ENCODE data around the gene DCAF8L2.
"Not testable (repeated sequence)": the region's sequence is repeated elsewhere in the genome, so short reads cannot be mapped to it uniquely, and the experiment has no call there.

Gene DCAF8L2

DNA sequence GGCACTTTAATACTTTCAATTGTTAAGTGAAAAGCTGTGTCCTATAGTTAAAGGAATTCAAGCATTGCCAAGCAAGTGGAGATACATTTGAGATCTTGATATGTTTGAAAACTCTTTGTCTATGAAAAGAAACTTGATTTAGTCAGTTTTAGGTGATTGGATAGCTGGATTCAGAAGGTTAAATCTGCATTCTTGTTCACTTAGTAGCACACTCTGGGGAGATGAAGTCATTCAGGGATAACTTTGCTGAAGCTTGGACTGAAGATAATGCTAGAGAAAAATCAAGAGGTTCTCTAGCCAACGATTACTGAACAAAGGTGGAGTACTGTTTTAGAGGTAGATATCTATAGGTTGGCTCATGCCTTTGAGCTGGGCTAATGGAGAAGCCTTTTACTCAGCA is 90.6 kb downstream of the DCAF8L2 start:
- DNase-seq, result no peak

DNA sequence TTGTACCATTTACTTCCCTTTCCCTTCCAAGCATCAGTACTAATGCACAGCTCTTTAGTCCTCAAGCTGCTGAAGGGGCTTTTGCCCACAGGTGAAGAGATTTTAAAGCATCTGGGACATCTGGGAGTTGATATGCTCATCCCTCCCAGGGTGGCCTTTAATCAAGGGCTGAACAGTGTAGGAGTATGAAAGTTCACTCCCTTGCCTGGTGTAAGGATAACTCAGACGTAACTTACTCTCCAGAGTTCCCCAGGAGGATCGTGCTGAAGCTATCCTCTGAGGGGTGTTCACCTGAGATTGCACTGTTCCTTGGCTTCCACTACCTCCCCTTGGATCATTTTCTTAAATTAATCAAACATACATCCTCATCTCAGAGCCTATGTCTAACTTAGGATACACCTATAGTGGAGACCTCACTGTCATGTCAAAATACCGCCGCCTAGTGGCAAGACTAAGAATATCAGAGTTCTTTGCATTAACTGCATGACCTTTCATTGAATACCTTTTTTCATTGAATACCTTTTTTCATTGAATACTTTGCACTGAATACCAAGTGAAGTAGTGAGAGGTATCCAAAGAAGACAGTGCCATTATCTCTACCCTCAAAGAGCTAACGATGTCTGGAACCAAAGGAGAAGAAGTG is 93.5 kb downstream of the DCAF8L2 start:
- peak; percentile 58 for DNase-seq

DNA sequence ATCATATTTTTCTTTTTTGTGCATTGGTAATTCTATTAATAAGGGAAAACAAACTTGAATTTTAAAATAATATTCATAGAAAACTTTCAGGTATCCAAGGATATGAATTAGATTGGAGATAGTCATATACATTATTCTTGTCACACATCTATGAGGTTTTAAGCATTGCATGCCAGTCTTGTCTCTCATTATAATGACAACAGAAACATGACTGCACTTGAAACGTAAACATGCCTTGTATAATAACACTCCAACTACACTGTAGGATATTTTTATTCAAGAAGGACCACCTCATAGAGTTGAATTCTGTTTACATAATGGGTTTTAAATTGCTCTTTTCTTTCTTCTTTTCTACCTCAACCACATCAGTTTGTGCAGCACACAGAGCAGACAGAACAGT is 104.5 kb downstream of the DCAF8L2 start:
- DNase-seq, result no peak

DNA sequence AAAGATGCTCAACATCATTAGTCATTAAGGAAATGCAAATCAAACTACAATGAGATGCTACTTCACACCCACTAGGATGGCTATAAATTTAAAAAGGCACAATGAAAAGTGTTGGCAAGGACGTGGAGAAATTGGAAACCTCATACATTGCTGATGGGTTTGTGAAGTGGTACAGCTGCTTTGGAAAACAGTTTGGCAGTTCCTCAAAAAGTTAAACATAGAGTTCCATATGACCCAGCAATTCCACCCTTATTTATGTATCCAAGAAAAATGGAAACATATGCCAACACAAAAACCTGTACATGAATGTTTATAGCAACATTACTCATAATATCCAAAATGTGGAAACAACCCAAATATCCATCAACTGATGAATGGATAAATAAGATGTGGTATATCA is 116.4 kb downstream of the DCAF8L2 start:
- no peak for DNase-seq

- no peak for DNase-seq
Observed at GRCh38 chrX:27715610-27716009, 125.5 kb downstream of the DCAF8L2 start.

DNA sequence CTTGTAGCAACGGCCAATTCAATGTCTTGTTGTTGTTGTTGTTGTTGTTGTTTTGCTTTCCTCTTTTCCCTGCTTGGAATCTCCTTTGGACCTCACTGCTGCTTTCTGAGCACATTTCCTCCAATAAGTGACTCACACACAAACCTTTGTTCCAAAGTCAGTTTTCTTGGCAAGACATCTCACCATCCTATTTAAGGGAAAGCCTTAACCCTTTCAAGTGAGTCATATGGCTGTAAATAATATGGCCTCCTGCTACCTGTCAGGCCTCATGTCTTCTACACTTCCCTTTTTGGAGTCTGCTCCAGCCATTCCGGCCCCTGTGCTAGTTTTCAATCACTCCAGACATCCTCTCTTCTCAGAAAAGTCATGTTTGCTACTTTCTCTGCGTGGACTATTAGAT is 138.1 kb downstream of the DCAF8L2 start:
- peak; percentile 4 for DNase-seq

- no peak for DNase-seq
Observed at GRCh38 chrX:27731962-27732361, 141.8 kb downstream of the DCAF8L2 start.

DNA sequence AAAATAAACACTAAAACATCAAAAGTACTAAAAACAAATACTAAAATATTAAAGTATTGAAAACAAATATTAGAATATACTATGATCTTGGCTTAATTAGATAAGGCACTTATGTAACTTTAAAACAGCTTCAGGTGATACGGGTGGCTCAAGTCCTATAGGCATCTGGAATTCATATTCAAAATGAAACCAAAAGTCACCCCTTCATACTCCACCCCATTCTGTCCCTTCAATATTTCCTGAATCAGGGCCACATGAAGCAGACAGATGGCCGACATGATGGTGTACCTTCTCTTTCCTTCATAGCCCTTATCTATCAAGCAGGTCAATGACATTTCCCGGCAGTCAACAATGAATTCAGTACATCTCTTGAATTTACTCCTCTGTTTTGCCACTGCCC is 145.8 kb downstream of the DCAF8L2 start:
- peak; percentile 12 for DNase-seq

DNA sequence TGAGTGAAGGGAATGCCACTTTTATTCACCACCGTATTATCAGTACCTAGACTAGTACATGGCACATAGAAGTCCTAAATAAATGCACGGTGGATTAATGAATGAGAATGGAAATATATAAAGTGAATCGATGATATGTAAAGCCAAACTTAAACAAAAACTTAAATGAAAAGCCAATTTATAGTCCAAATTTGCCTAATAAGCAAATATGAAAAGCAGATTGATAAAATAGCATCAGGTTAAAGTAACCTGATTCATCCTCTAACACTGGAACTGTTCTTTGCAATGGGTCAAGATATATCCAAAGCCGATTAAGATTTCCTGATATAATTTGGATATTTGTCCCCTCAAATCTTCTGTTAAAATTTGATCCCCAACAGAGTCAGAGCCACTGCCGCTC is 150.8 kb downstream of the DCAF8L2 start:
- DNase-seq, result no peak

DNA sequence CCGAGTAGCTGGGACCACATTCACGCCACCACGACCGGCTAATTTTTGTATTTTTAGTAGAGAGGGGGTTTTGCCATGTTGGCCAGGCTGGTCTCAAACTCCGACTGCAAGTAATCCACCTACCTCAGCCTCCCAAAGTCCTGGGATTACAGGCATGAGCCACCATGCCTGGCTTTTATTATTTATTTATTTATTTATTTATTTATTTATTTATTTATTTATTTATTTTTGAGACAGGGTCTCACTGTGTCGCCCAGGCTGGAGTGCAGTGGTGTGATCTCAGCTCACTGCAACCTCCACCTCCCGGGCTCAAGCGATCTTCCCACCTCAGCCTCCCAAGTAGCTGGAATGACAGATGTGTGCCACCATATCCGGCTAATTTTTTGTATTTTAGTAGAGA is 153.4 kb downstream of the DCAF8L2 start:
- not testable (repeated sequence) for DNase-seq

DNA sequence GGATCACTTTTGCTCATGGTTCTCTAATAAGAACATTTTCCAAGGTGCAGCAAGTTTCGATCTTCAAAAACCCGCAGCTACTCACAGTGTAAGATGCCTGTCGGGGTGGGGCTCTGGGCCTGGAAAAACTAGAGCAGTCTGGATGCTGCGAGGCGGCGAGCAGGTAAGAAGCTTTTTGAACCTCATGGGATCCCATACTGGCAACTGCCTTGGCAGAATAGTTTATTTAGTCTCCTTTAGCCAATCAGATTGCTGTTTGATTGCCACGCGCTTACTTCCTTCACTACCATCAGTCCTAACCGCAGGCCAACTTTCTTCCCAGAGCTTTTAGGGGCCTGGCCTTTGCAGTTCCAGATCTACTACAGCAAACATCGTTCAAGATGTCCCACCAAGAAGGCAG is 156.4 kb downstream of the DCAF8L2 start:
- DNase-seq, result no peak

DNA sequence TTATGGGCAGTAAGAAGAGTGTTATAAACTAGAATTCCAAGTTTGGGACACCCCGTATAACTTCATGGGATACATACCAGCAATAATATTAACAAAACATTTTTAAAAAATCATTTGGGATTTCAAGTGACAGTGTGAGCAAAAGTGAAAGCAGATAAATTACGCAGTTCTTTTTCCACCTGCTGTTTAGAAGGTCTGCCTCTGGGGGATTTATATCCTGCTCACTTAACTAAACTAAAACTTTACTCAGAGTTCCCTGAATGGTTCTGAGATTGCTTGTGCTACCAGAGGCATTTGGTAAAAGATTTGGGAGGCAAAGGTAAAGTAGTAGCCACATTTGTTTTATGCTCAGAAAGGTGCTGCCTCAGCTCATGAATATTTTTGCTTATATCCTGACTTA is 160.2 kb downstream of the DCAF8L2 start:
- DNase-seq, result peak; percentile 41

GRCh38 chrX:27751976-27752375 is 161.8 kb downstream of the DCAF8L2 start:
- no peak for DNase-seq

DNA sequence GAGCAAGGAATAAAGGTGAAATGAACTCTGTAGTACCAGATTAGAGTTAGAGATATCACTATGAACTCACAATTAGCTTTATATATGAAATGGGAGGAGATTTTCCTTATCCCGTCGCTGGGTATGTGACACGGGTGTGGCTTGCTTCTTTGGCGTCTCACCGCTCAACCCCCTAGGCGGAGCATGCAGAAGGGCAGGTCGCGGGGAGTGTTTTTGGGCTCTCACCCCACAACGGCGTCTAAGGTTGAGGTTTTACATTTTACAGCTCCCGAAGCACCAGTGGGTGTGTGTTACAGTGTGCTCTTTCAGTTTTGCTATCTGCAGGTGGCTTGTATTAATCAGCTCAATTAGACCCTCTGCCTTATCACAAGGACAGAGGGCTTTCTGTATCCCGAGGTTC is 175.6 kb downstream of the DCAF8L2 start:
- no peak for DNase-seq

GRCh38 chrX:27767387-27767786 is 177.2 kb downstream of the DCAF8L2 start:
- no peak for DNase-seq

DNA sequence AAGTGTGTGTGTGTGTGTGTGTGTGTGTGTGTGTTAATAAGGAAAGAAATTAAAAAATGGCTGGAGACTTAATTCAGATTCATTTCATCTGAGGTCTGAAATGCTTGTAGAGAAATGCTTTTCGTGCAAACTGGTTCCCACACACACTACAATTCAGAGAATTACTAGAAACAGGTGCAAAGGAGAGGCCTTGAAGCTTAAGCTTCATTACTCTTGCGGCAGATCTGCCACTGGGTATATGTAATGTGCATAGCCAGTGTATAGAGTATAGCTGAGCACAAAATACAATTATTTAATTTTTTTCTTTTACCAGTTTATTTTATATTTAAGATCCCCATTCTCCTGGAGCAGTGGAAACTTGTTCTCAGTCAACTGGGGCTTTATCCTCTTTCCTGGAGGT is 185.8 kb downstream of the DCAF8L2 start:
- no peak for DNase-seq

DNA sequence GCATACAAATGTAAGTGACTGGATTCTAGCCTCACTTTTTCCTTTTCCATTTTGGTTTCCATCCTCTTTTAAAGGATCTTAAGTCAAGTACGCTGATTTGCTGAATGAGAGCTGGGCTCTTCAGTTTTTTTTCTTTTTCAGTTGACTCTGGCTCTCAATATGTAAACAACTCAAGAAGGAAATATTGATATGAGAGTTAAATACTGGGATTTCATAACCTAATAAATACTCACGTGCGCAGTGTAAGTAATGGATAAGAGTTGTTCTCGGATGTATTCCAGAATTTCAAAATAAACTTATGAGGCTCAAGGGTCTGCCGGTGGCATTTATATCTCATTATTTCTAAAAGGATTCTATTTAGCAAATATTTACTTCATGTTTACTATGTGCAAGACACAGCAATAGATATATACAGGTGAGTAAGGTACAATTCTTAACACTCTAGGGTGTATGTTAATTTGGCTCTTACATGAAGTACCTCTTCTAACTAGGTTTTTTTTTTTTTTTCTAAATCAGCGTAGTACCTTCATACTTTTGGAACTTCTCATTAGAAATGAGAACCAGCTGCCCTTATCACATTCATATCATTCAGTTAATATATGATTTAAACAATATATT is 206.6 kb downstream of the DCAF8L2 start:
- DNase-seq, result no peak

DNA sequence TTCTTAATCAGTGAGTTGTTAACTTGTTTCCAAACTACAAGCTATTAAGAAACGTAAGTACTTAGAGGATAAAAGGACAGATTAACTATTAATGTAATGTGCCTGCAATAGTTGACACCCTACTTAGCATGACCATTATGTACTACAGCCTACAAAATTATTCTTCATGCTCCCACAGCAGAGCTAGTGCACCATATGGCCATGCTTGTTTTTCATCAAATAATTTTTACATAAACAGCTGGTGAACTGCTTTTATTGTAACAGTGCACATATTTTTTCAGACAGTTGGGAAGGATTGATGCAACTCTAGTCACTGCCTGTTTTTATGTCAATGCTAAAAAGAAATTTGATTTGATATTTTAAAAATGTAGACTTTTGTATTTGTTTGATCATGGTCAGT is 207.4 kb downstream of the DCAF8L2 start:
- DNase-seq, result no peak
